HG02943 (cell line): Measurements from ENCODE around the gene STEAP2.

Source experiments
- ATAC-seq: cut with Tn5 transposase; IDR thresholded peaks from one replicate; pipeline ENCODE4 v1.9.1; 2021; ENCODE audit warnings: mild to moderate bottlenecking, low read depth, moderate library complexity; ENCODE audit not compliant: unreplicated experiment

Gene STEAP2

GRCh38 chr7:90267263-90267858 lies 55.8 kb downstream of the STEAP2 start:
- no peak for ATAC-seq

- no peak for ATAC-seq
These were observed 57.6 kb downstream of the STEAP2 start for GRCh38 chr7:90269163-90269562.

GRCh38 chr7:90270431-90271178 lies 59.1 kb downstream of the STEAP2 start:
- ATAC-seq: no peak

GRCh38 chr7:90271753-90272152 lies 60.2 kb downstream of the STEAP2 start:
- no peak for ATAC-seq

GRCh38 chr7:90272242-90272641 lies 60.7 kb downstream of the STEAP2 start:
- ATAC-seq: no peak

GRCh38 chr7:90274161-90274560 lies 62.6 kb downstream of the STEAP2 start:
- ATAC-seq: no peak

- ATAC-seq: no peak
These were observed 64.6 kb downstream of the STEAP2 start for GRCh38 chr7:90276033-90276728.
